ENCODE results near the gene ZNF775.
"Not testable (repeated sequence)": the region's sequence is repeated elsewhere in the genome, so short reads cannot be mapped to it uniquely, and the experiment has no call there.

Gene ZNF775

DNA sequence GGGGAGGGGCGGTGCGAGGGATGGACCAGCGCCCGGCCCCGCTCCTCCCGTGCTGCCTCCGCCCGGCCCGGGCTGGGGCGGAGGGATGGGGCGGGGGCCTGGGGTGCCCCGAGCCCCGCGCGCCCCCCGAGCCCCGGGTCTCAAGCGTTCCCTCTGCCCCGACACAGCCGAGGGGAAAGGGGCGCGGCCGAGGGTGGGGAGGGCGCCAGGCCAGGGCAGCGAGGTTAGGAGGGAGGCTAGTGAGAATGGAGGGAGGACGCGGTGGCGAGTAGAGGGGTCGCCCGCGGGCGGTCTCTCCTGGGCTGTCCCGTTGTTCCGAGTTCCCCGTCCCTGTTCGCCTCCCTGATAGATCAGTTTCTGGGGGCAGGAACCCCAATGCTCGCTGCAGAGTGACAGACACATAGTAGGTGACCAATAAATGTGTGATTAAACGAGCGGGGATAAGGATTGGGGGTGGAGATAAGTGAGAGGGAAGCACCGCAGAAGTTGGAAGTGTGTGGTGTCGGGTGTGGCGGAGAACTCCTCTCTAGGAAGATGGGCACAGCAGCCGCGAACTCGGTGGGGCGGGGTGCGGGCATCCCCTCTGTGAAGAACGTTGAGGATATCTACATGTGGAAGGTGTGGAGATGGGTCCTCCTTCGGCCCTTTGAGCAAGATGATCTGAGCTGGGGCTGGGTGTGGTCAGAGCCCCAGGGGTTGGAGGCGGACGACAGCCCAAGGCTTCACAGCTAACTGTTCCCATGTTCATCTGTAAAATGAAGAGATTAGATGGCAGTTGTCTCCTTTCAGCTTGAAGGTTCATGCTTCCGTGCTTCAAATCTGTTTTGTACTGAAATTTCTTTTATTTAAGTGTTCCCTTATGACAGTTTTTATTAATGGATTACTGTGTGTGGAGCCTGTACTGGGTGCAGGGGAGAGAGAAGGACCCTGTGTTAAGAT is 580 bp downstream of the ZNF775 start:
- Mint-ChIP-seq H3K4me3 (peak overlapping the region; percentile 95), H3K27ac (peak overlapping the region; percentile 75), H3K9me3 (no peaks in the 10 kb centered on the region), H3K36me3 (ENCODE audit: low read depth) (peaks cover 8% of the 10 kb centered on the region), H3K27me3 (ENCODE audit: low read depth) (no peaks in the 10 kb centered on the region), H3K4me1 (ENCODE audit: low read depth) (peaks cover 35% of the 10 kb centered on the region)

DNA sequence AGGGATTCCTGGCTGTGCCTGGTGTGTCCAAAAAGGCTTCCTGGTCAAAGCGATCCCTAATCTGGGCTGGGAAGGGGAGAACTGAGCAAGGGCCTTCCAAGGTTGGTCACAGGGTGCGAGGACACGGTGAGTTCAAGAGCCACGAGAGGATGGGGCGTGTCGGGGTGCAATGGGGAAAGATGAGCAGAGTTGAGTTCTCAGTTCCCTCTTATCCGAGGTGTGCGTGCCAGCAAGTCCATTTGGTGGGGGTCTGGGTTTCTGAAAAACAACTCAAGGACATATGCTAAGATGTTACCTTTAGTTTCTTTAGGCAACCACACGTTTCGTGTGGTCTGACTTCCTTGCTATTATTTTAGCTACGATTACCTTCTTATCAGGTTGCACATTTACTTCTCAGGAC is 1.3 kb downstream of the ZNF775 start:
- Mint-ChIP-seq H3K9me3 (no peaks in the 10 kb centered on the region), H3K4me3 (peak overlapping the region; percentile 95), H3K4me1 (ENCODE audit: low read depth) (peaks cover 35% of the 10 kb centered on the region), H3K27me3 (ENCODE audit: low read depth) (no peaks in the 10 kb centered on the region), H3K36me3 (ENCODE audit: low read depth) (peaks cover 8% of the 10 kb centered on the region), H3K27ac (no peak overlapping the region)

DNA sequence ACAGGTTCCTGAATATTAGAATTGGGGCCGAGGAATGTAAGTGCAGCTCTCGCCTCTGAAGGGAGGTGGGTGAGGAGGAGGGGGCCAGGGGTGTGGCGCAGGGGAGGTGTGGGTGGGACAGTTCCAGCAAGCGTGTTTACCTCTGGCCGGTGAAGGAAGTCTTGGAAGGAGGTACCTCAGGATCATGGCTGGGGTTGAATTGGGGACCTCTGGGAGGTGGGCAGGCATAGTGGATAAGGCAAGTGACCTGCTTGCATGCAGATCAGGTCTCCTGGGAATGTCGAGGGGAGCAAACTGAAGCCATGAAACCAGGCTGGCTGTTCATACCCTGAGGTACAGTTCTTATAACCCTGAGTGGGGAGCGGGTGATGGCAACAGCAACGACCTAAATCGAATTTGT is 2.0 kb downstream of the ZNF775 start:
- Mint-ChIP-seq H3K4me3 (no peak overlapping the region), H3K4me1 (ENCODE audit: low read depth) (peaks cover 30% of the 10 kb centered on the region), H3K27ac (no peak overlapping the region), H3K9me3 (no peaks in the 10 kb centered on the region), H3K36me3 (ENCODE audit: low read depth) (peaks cover 6% of the 10 kb centered on the region), H3K27me3 (ENCODE audit: low read depth) (no peaks in the 10 kb centered on the region)

DNA sequence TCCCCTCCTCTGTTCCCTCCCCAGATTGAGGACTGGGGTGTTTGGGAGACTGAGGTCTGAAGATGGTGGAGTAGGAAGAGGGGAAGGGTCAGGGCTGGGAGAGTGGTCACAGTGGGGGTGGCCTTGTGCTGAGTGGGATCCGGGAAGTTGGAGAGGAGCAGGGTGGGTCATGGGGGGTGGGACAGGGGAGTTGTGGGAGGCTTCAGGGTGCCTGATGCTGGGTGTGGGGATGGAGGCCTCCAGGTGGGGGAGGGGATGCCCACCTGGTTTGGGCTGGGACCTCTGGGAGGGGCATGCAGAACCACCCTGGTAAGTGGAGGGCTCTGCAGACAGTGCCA is 2.6 kb downstream of the ZNF775 start:
- H3K36me3 Mint-ChIP-seq (ENCODE audit: low read depth): peaks cover 6% of the 10 kb centered on the region
- peaks cover 25% of the 10 kb centered on the region for H3K4me1 Mint-ChIP-seq (ENCODE audit: low read depth)
- no peak overlapping the region for H3K4me3 Mint-ChIP-seq
- H3K27ac Mint-ChIP-seq: no peak overlapping the region
- no peaks in the 10 kb centered on the region for H3K9me3 Mint-ChIP-seq
- no peaks in the 10 kb centered on the region for H3K27me3 Mint-ChIP-seq (ENCODE audit: low read depth)

DNA sequence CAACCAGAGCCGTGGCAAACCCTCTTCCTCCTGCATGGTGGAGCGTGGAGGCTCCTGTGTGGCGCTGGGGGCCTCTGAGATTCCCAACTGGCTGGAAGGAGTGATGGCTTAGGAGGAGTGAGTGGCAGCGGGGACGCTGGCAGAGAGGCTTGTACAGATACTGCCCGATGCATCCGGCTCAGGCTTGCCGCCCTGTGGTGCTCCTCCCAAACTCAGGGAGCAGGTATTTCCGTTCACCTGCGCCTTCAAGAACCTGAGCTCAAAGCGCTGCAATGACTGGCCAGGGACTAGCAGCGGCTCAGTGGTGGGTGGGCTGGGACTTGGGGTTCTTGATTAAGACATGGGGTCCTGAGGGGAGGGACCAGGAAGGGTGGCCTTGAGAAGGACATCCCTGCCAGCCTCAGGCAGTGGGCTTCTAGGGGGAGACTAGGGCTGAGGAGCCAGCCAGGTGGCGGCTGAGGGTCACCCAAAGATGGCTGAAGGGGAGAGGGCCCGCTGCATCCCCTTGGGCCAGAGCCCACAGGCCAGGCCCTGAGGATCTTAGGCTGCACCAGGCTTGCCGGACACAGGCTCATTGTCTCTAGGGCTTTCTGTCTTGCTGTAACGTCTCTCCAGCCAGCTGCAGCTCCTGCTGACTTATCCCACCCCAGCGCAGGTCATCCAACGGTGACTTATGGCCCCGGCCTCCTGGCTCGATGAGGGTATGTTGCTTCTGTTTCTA is 3.2 kb downstream of the ZNF775 start:
- Mint-ChIP-seq H3K4me1 (ENCODE audit: low read depth) (peaks cover 24% of the 10 kb centered on the region), H3K4me3 (no peak overlapping the region), H3K27me3 (ENCODE audit: low read depth) (no peaks in the 10 kb centered on the region), H3K9me3 (no peaks in the 10 kb centered on the region), H3K27ac (no peak overlapping the region), H3K36me3 (ENCODE audit: low read depth) (peaks cover 6% of the 10 kb centered on the region)

DNA sequence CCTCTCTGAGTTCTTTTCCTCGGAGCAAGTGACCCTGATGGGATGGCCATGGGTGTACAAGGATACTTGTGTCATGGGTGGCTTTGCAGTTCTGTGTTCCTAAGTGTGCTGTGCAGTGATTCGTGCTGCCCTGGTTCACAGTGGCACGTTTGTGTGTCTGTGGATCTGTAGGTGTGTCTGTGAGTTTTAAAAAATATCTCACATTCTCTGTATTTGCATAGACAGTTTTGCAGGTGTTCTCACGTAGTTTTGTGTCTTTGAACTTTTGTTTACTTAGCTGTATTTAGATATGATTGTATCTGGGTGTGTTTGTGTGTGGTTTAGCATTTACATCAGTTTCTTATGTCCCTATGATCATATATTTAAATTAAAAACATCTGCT is 3.7 kb downstream of the ZNF775 start:
- Mint-ChIP-seq H3K9me3 (no peaks in the 10 kb centered on the region), H3K4me3 (no peak overlapping the region), H3K36me3 (ENCODE audit: low read depth) (peaks cover 6% of the 10 kb centered on the region), H3K27ac (no peak overlapping the region), H3K4me1 (ENCODE audit: low read depth) (peaks cover 19% of the 10 kb centered on the region), H3K27me3 (ENCODE audit: low read depth) (no peaks in the 10 kb centered on the region)

DNA sequence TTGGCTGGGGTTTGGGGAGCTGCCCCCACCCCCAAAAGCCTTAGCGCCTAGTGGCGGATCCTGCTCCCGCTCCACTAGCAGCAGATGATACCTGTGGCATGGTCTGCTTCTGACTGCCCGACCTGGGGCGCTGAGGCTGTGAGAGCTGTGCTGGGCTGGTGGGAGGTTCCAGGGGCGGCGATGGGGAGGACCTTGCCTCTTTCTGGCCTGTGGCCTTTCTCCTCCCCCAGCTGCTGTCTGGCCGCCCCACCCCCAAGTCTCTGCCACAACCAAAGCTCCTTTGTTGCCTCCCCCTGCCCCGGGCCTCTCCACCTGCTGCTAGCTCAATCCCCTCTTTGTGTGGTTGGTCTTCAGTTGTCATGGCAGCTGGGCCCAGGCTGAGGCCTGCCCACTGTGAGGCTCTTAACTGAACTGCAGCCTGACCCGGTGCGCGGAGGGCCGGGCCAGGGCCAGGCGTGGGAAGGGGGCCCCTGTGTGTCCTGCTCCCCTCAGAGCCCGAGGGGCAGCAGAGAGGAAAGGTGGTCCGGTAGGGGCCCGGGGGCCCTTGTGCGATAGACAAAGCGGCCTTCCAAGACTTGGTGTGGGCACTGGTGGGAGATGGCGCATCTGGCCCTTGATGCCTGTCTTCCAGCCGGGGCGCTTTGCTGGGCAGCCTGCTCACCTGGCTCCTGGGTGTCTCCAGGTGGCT is 4.7 kb downstream of the ZNF775 start:
- Mint-ChIP-seq H3K4me1 (ENCODE audit: low read depth) (peaks cover 15% of the 10 kb centered on the region), H3K9me3 (no peaks in the 10 kb centered on the region), H3K36me3 (ENCODE audit: low read depth) (peaks cover 6% of the 10 kb centered on the region), H3K4me3 (no peak overlapping the region), H3K27me3 (ENCODE audit: low read depth) (no peaks in the 10 kb centered on the region), H3K27ac (no peak overlapping the region)

DNA sequence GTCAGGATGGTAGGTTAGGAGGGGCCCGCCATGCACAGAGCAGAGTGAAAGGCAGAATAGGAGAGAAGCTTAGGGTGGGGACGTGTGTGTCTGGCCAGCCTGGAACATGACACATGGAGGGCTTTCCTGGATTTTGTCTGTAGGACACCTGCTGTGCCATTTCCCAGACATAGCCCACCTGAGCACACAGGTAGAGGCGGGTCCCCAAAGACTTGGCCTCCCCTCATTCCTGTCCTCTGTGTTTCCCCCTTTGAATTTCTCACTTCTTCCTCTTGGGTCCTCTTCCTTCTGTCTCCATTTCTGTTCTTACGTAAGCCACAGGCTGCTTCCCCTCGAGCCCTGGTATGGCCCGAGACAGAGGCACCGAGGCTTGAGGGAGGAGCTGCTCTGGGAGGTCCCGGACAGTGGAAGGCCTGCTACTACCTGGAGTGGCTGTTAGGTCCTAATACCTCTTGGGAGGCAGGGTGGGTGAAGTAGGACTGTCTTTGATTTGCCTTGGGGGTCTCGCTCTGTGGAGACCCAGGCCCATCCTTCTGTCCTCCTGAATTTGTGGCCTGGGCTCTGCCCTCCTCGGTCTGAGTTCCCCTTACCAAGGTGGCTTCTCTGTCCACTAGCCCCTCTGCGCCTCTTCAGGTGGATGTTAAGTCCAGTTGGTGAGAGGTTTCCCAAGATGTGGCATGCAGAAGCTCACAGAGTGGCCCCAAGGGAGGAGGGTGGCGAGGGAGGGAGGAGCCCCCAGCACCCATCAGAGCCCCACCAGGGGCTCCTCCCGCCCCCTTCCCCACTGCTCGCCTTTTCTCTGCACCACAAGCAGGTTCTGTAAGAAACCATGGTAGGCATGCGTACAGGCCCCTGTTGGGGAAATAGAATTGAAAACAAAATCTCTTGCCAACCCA is 5.5 kb downstream of the ZNF775 start:
- H3K4me1 Mint-ChIP-seq (ENCODE audit: low read depth): peaks cover 13% of the 10 kb centered on the region
- peaks cover 6% of the 10 kb centered on the region for H3K36me3 Mint-ChIP-seq (ENCODE audit: low read depth)
- H3K4me3 Mint-ChIP-seq: no peak overlapping the region
- no peaks in the 10 kb centered on the region for H3K9me3 Mint-ChIP-seq
- no peaks in the 10 kb centered on the region for H3K27me3 Mint-ChIP-seq (ENCODE audit: low read depth)
- H3K27ac Mint-ChIP-seq: no peak overlapping the region

DNA sequence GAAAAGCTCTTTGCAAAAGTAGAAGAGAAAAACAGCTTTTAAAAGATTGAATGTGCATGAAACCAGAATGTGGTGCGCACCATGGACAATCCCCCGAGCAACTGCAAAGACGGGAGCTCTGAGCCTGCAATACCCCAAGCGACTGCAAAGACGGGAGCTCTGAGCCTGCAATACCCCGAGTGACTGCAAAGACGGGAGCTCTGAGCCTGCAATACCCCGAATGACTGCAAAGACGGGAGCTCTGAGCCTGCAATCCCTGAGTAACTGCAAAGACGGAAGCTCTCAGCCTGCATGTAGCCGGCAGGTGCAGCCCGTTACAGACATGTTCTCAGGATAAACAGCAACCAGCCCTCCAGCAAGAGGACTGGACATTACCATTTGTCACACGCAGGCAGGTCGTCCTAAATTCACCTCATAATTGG is 6.2 kb downstream of the ZNF775 start:
- Mint-ChIP-seq H3K4me1 (ENCODE audit: low read depth) (peaks cover 7% of the 10 kb centered on the region), H3K27me3 (ENCODE audit: low read depth) (no peaks in the 10 kb centered on the region), H3K9me3 (no peaks in the 10 kb centered on the region), H3K36me3 (ENCODE audit: low read depth) (peaks cover 3% of the 10 kb centered on the region), H3K4me3 (no peak overlapping the region), H3K27ac (no peak overlapping the region)

DNA sequence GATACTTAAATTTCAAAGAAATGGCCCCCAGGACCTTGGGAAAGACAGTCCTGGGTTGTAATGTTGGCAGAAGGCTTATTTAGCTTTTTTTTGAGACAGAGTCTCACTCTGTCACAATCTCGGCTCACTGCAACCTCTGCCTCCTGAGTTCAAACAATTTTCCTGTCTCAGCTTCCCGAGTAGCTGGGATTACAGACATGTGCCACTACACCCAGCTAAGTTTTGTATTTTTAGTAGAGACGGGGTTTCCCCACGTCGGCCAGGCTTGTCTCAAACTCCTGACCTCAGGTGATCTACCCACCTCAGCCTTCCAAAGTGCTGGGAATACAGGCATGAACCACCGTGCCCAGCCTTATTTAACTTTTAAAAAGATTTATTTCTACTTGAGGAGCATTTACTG is 6.8 kb downstream of the ZNF775 start:
- H3K4me1 Mint-ChIP-seq (ENCODE audit: low read depth); H3K27me3 Mint-ChIP-seq (ENCODE audit: low read depth); H3K4me3 Mint-ChIP-seq; H3K9me3 Mint-ChIP-seq; H3K27ac Mint-ChIP-seq; H3K36me3 Mint-ChIP-seq (ENCODE audit: low read depth): not testable (repeated sequence)

DNA sequence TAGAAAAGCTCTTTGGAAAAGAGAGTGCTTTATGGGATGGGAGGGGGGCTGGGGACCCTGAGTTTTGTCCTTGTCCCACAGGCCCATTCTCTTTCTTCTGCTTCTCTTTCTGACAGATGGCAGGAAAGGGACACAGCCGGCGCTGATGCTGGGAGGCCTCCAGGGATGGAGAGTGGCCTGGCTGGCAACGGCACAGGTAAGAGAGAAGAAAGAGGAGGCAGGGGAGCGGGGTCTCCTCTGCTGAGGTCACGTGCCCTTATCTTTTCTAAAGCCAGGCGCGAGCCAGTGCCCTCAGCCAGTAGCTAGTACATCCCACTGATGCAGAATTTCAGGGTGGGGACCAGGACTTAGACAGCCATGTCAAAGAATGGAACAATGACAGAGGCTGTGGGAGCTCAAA is 9.2 kb downstream of the ZNF775 start:
- no peak overlapping the region for H3K4me3 Mint-ChIP-seq
- no peaks in the 10 kb centered on the region for H3K27me3 Mint-ChIP-seq (ENCODE audit: low read depth)
- no peaks in the 10 kb centered on the region for H3K9me3 Mint-ChIP-seq
- H3K36me3 Mint-ChIP-seq (ENCODE audit: low read depth): peaks cover 7% of the 10 kb centered on the region
- H3K4me1 Mint-ChIP-seq (ENCODE audit: low read depth): peaks cover 4% of the 10 kb centered on the region
- no peak overlapping the region for H3K27ac Mint-ChIP-seq

DNA sequence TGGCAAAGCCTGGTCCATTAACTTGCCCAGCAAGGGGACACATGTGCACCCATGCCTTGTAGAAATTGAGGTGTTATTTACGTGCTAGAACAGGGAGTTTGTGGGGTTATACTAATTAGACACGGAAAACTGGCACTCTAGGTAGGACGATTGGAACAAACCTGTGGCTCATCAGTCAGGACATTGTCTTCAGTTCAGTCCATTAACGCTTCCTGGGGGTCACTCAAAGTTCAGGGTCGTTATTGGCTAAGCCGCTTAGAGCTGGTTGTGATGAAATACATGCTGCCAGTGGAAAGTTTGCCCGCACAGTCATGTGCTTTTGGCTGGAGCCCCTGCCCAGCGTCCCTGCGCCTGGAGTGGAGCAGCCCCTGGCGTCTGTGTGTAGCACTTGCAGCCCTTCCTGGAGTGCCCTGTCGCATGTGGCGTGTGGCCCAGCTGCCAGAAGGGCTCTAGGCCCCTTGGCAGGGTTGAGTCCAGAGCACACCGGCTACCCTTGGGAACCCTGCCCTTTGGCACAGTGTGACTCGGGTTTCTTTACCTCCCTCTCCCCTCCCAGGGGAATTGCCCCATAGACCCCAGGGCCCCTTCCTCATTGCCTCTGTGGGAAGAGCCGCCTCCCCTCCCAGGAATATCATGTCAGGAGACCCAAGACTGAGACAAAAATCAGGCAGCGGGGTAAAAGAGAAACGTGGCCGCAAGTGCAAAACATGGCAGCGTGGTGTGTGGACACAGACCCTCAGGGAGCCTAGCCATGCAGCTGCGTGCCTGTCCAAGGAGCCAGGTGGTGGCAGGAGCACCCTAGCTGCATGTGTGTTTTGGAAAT is 9.8 kb downstream of the ZNF775 start:
- H3K36me3 Mint-ChIP-seq (ENCODE audit: low read depth): peaks cover 7% of the 10 kb centered on the region
- no peak overlapping the region for H3K4me3 Mint-ChIP-seq
- H3K4me1 Mint-ChIP-seq (ENCODE audit: low read depth): peaks cover 3% of the 10 kb centered on the region
- H3K27ac Mint-ChIP-seq: no peak overlapping the region
- H3K27me3 Mint-ChIP-seq (ENCODE audit: low read depth): no peaks in the 10 kb centered on the region
- H3K9me3 Mint-ChIP-seq: no peaks in the 10 kb centered on the region

DNA sequence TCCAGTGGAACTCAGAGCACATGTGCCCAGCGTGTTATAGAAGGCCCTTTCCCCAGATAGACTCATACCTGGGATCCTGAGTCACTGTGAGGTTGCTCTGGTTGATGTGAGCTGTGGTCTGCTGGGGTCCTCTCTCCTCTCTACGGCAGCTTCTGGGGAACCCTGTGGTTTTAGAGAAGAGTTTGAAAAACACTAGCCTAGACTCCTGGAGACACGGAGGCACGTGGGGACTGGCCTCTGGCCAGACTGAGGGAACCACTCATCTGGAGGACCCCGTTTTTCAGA is 10.3 kb downstream of the ZNF775 start:
- H3K27ac Mint-ChIP-seq: no peak overlapping the region
- H3K36me3 Mint-ChIP-seq (ENCODE audit: low read depth): peaks cover 7% of the 10 kb centered on the region
- H3K4me3 Mint-ChIP-seq: no peak overlapping the region
- H3K27me3 Mint-ChIP-seq (ENCODE audit: low read depth): no peaks in the 10 kb centered on the region
- peaks cover 5% of the 10 kb centered on the region for H3K4me1 Mint-ChIP-seq (ENCODE audit: low read depth)
- no peaks in the 10 kb centered on the region for H3K9me3 Mint-ChIP-seq
